K562 (cell line): Measurements from ENCODE around the gene SLC22A3.

Experiments used
- CEBPB ChIP-seq: fragments of 450-650 bp; IDR thresholded peaks from 2 replicates; pipeline ENCODE4 v1.6.1; 2016; ENCODE audit warnings: missing genetic modification characterization, missing compliant biosample characterization
- DMBX1 ChIP-seq: fragments of 250-450 bp; sonication (Bioruptor Pico); IDR thresholded peaks from 2 replicates; pipeline ENCODE4 v1.8.0; 2022; ENCODE audit warnings: inconsistent platforms, mild to moderate bottlenecking, moderate library complexity, borderline replicate concordance
- JUND ChIP-seq, 2 experiments: IDR thresholded peaks; 2 replicates in 1 of 2; 3 replicates in 1 of 2; pipeline ENCODE4 v1.6.1; 2011; ENCODE audit warnings: borderline replicate concordance in 2 of 2, low read depth in 2 of 2, low read length in 2 of 2, improper control_type of control experiment in 1 of 2, missing biosample characterization in 1 of 2, missing genetic modification characterization in 1 of 2, missing genetic modification reagents in 1 of 2
- NCOA2 ChIP-seq, 2 experiments: fragments of 450-650 bp; IDR thresholded peaks; 2 replicates each; pipeline ENCODE4 v1.6.1; 2018; ENCODE audit warnings: mild to moderate bottlenecking in 2 of 2, moderate library complexity in 1 of 2; ENCODE audit not compliant: partially characterized antibody in 2 of 2
- SMARCA5 ChIP-seq: fragments of 450-650 bp; IDR thresholded peaks from 2 replicates; pipeline ENCODE4 v1.6.1; 2016
- THRAP3 ChIP-seq: fragments of 450-650 bp; IDR thresholded peaks from 2 replicates; pipeline ENCODE4 v1.6.1; 2016; ENCODE audit warnings: mild to moderate bottlenecking, inconsistent platforms, borderline replicate concordance
- YY1 ChIP-seq, 3 experiments: IDR thresholded peaks; 2 replicates each; pipeline ENCODE4 v1.6.1; 2011; ENCODE audit warnings: low read length in 2 of 3, mild to moderate bottlenecking in 2 of 3, moderate library complexity in 2 of 3, borderline replicate concordance in 1 of 3, control low read depth in 1 of 3, low read depth in 1 of 3; ENCODE audit not compliant: insufficient read depth in 3 of 3, insufficient replicate concordance in 2 of 3, control insufficient read depth in 1 of 3, insufficient read length in 1 of 3; ENCODE audit errors: extremely low read depth in 1 of 3
- TF ChIP-seq, protein P1 (sequence below): sonication (generic); formaldehyde crosslinking; IDR thresholded peaks from 2 replicates; pipeline ENCODE4 v1.9.0; 2022; ENCODE audit warnings: mild to moderate bottlenecking, missing genetic modification reagents
- TF ChIP-seq, protein P2 (sequence below): sonication (generic); formaldehyde crosslinking; IDR thresholded peaks from 2 replicates; pipeline ENCODE4 v1.4.0; 2020; ENCODE audit warnings: mild to moderate bottlenecking, missing genetic modification reagents

DNA sequence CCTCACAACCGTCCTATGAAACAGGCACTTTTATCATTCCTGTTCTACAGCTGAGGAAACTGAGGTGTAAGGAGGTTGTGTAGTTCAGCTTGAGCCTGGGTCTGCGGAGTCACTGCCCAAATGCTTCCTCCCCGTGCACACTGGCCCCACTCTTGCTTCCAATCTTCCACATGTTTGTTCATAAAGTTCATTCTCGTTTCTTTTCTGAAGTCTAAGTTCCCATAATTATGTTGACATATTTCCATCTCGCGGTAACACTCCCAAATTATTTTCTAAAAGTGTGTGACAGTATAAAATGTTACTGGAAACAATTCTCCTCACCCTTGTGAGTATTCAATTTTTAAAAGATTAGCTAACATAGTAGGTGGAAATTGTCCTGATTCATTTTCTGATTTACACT lies 106.9 kb downstream of the SLC22A3 start:
- TF ChIP-seq THRAP3 (no peak), NCOA2 (IDR thresholded peaks at IDR 0.05; ENCODE audit: partially characterized antibody in 2 of 2) (no peak), JUND (IDR thresholded peaks at IDR 0.05; ENCODE audit: borderline replicate concordance, low read depth, low read length) (no peak), JUND (tag; IDR thresholded peaks at IDR 0.05; ENCODE audit: borderline replicate concordance, low read depth, low read length) (no peak), CEBPB (tag) (no peak), DMBX1 (CRISPR knock-in tag) (no peak), SMARCA5 (no peak), YY1 (IDR thresholded peaks at IDR 0.05; ENCODE audit: borderline replicate concordance in 1 of 3, control insufficient read depth in 1 of 3, extremely low read depth in 1 of 3, insufficient read depth in 3 of 3, insufficient read length in 1 of 3, insufficient replicate concordance in 2 of 3, low read depth in 1 of 3, low read length in 2 of 3) (no peak)
- TF ChIP-seq, protein P1, sequence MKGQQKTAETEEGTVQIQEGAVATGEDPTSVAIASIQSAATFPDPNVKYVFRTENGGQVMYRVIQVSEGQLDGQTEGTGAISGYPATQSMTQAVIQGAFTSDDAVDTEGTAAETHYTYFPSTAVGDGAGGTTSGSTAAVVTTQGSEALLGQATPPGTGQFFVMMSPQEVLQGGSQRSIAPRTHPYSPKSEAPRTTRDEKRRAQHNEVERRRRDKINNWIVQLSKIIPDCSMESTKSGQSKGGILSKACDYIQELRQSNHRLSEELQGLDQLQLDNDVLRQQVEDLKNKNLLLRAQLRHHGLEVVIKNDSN (CRISPR knock-in tag), result no peak
- TF ChIP-seq, protein P2, sequence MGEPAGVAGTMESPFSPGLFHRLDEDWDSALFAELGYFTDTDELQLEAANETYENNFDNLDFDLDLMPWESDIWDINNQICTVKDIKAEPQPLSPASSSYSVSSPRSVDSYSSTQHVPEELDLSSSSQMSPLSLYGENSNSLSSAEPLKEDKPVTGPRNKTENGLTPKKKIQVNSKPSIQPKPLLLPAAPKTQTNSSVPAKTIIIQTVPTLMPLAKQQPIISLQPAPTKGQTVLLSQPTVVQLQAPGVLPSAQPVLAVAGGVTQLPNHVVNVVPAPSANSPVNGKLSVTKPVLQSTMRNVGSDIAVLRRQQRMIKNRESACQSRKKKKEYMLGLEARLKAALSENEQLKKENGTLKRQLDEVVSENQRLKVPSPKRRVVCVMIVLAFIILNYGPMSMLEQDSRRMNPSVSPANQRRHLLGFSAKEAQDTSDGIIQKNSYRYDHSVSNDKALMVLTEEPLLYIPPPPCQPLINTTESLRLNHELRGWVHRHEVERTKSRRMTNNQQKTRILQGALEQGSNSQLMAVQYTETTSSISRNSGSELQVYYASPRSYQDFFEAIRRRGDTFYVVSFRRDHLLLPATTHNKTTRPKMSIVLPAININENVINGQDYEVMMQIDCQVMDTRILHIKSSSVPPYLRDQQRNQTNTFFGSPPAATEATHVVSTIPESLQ (CRISPR knock-in tag), result no peak
